Upper lobe of right lung (tissue), 1 donor: ENCODE data around the gene SLX4IP. TPM values are rescaled to one million over a fixed set of nuclear protein-coding genes. Genes with fewer than 3 reads are reported as not detected.

ENCODE experiments used
- ATAC-seq: fragments of 200-7000 bp; cut with Tn5 transposase; one replicate; pipeline ENCODE4 v1.9.1; 2020; ENCODE audit warnings: mild to moderate bottlenecking, moderate library complexity
- DNase-seq: peaks from one replicate; pipeline ENCODE4 v3.0.0-alpha.2; 2020
- H3K27ac ChIP-seq: fragments of 200-600 bp; one replicate; pipeline ENCODE4 v1.8.0; 2022
- H3K27me3 ChIP-seq: fragments of 200-600 bp; one replicate; pipeline ENCODE4 v1.8.0; 2022; ENCODE audit warnings: mild to moderate bottlenecking
- H3K36me3 ChIP-seq: fragments of 200-600 bp; one replicate; pipeline ENCODE4 v1.8.0; 2022
- H3K4me1 ChIP-seq: fragments of 200-600 bp; one replicate; pipeline ENCODE4 v1.8.0; 2022
- H3K4me3 ChIP-seq: fragments of 200-600 bp; one replicate; pipeline ENCODE4 v1.8.0; 2022; ENCODE audit warnings: mild to moderate bottlenecking
- H3K9me3 ChIP-seq: fragments of 200-600 bp; one replicate; pipeline ENCODE4 v1.8.0; 2022
- CTCF ChIP-seq: fragments of 200-600 bp; IDR thresholded peaks from one replicate; pipeline ENCODE4 v1.8.0; 2022; ENCODE audit warnings: antibody characterized with exemption
- intact Hi-C: fragments of 100-400 bp; cut with DNase I; formaldehyde crosslinking; loops from one replicate; pipeline ENCODE4 v1.11.0; 2022
- total RNA-seq: library from RNA; stranded (reverse); fragmentation: NEBNext Ultra II Directional; extraction: Animal tissue kit (Norgen Biotek cat#: 25700); gene quantifications from one replicate; pipeline ENCODE4 v1.2.1, GENCODE V29; 2021
- donor health status: DM: no; HTN: yes; CAD: no; lungs with severe emphysema.

SLX4IP gene
- total RNA-seq, 1 donor from 2014 or later = 5.4 TPM

- H3K9me3 ChIP-seq = no peaks in the 10 kb centered on the region
- no peak overlapping the region for H3K4me3 ChIP-seq
- peaks cover 24% of the 10 kb centered on the region for H3K4me1 ChIP-seq
- no peak for TF ChIP-seq CTCF
- DNase-seq (no peak), ATAC-seq (peak; percentile 9)
- intact Hi-C loops = no loop called here
- peaks cover 40% of the 10 kb centered on the region for H3K36me3 ChIP-seq
- H3K27me3 ChIP-seq = no peaks in the 10 kb centered on the region
- H3K27ac ChIP-seq = peak overlapping the region; percentile 37
Measured at GRCh38 chr20:10636326-10636818, 201.3 kb downstream of the SLX4IP start.

- Histone ChIP-seq H3K4me3 (no peak overlapping the region), H3K4me1 (peaks cover 24% of the 10 kb centered on the region), H3K27ac (peak overlapping the region; percentile 37), H3K27me3 (no peaks in the 10 kb centered on the region), H3K36me3 (peaks cover 47% of the 10 kb centered on the region), H3K9me3 (no peaks in the 10 kb centered on the region)
- DNase-seq (no peak), ATAC-seq (peak; percentile 22)
- intact Hi-C loops = no loop called here
- TF ChIP-seq CTCF = no peak
Measured at GRCh38 chr20:10637031-10637559, 202.0 kb downstream of the SLX4IP start.

GRCh38 chr20:10637563-10637962 lies 202.5 kb downstream of the SLX4IP start:
- peak overlapping the region; percentile 37 for H3K27ac ChIP-seq
- no peaks in the 10 kb centered on the region for H3K27me3 ChIP-seq
- ATAC-seq (no peak), DNase-seq (no peak)
- peaks cover 52% of the 10 kb centered on the region for H3K36me3 ChIP-seq
- no peaks in the 10 kb centered on the region for H3K9me3 ChIP-seq
- intact Hi-C loops = no loop called here
- H3K4me3 ChIP-seq = no peak overlapping the region
- no peak for TF ChIP-seq CTCF
- peaks cover 24% of the 10 kb centered on the region for H3K4me1 ChIP-seq

DNA sequence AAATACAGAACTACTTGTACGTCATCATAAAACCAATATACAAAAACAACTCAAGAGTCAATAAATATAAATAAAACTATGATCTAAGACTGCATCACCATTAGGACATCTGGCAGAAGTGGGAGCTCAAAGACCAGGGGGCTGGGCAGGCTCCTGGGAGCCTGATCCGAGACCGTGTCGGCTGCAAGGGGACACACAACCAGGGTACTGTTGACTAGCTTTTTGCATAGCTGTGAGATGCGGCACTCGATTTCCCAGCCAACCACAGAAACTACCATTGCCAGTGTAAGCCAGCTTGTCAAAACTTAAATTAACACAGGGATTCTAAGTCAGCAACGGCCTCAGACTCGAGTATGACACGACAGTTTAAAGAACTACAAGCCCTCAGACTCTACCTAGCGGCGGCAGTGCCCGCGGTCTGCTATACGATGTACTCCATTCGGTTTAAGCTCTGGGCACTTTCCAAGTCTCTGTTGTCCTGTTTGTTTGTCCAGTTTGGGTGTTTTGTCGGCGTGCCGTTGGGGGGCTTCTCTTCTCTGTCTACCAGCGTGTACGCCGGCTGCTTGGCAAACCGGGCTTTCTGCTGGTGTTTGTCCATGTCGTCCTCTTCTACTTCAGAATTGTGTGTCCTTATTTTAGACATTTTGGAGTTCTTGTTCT lies 204.1 kb downstream of the SLX4IP start:
- ATAC-seq (no peak), DNase-seq (no peak)
- Histone ChIP-seq H3K27me3 (no peaks in the 10 kb centered on the region), H3K4me3 (no peak overlapping the region), H3K36me3 (peaks cover 69% of the 10 kb centered on the region), H3K9me3 (no peaks in the 10 kb centered on the region), H3K27ac (no peak overlapping the region), H3K4me1 (peaks cover 24% of the 10 kb centered on the region)
- intact Hi-C loops = no loop called here
- TF ChIP-seq CTCF = no peak

- no peak overlapping the region for H3K4me3 ChIP-seq
- H3K4me1 ChIP-seq = peaks cover 24% of the 10 kb centered on the region
Measured at GRCh38 chr20:10639737-10640556, 204.8 kb downstream of the SLX4IP start.

More at GRCh38 chr20:10639737-10640556, 204.8 kb downstream of the SLX4IP start:
- H3K27me3 ChIP-seq = no peaks in the 10 kb centered on the region
- no peaks in the 10 kb centered on the region for H3K9me3 ChIP-seq
- ATAC-seq (no peak), DNase-seq (no peak)
- intact Hi-C loops = loop anchor here (10.0 kb wide), 1 partner anchor 85 kb away; no protein-coding TSS in a partner anchor
- H3K27ac ChIP-seq = no peak overlapping the region
- TF ChIP-seq CTCF = no peak
- peaks cover 76% of the 10 kb centered on the region for H3K36me3 ChIP-seq
